HL-60 (cell line): ENCODE results near the gene CFHR2.
"Not testable (repeated sequence)": the region's sequence is repeated elsewhere in the genome, so short reads cannot be mapped to it uniquely, and the experiment has no call there.

Source experiments
- POLR2AphosphoS5 ChIP-seq: IDR thresholded peaks from 2 replicates; pipeline ENCODE4 v1.6.1; 2012; ENCODE audit warnings: low read depth
- REST ChIP-seq: IDR thresholded peaks from 2 replicates; pipeline ENCODE4 v1.6.1; 2012; ENCODE audit warnings: low read depth; ENCODE audit not compliant: insufficient replicate concordance
- TF ChIP-seq, protein P1 (sequence below): IDR thresholded peaks from one replicate; pipeline ENCODE4 v1.5.1; 2011; ENCODE audit warnings: low read length, control low read depth, inconsistent platforms; ENCODE audit not compliant: insufficient read depth

DNA sequence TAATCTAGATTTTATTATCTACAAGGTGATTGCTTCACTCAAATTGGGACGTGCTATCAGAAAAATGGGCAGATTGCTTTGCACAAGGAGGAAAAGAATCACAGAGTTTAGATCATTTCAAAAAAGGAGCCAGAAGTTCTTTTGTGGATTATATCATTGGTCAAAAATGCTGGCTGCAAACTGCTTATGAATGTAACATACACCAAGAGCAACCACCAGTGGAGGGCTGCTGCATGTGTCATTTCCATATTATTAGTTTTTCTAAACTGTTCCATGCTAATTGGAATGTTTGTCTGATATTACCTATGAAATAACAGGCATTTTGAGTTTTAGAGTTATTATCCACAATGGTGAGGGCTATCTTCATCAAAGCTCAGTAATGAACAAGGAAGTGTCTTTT, 16.7 kb upstream of the CFHR2 start:
- TF ChIP-seq, protein P1, sequence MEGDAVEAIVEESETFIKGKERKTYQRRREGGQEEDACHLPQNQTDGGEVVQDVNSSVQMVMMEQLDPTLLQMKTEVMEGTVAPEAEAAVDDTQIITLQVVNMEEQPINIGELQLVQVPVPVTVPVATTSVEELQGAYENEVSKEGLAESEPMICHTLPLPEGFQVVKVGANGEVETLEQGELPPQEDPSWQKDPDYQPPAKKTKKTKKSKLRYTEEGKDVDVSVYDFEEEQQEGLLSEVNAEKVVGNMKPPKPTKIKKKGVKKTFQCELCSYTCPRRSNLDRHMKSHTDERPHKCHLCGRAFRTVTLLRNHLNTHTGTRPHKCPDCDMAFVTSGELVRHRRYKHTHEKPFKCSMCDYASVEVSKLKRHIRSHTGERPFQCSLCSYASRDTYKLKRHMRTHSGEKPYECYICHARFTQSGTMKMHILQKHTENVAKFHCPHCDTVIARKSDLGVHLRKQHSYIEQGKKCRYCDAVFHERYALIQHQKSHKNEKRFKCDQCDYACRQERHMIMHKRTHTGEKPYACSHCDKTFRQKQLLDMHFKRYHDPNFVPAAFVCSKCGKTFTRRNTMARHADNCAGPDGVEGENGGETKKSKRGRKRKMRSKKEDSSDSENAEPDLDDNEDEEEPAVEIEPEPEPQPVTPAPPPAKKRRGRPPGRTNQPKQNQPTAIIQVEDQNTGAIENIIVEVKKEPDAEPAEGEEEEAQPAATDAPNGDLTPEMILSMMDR = not testable (repeated sequence)
- TF ChIP-seq POLR2AphosphoS5, REST: not testable (repeated sequence)
